Astrocyte of the spinal cord (primary cell): Measurements from ENCODE around the gene ARHGEF1.

Source experiments
- DNase-seq: peaks from one replicate; pipeline ENCODE4 v3.0.0; 2011; ENCODE audit warnings: low read depth, low spot score
- H3K4me3 ChIP-seq: 2 replicates; pipeline ENCODE4 v1.5.1; 2011; ENCODE audit warnings: low read depth, mild to moderate bottlenecking, low read length, moderate library complexity
- CTCF ChIP-seq: IDR thresholded peaks from 2 replicates; pipeline ENCODE4 v1.5.1; 2012; ENCODE audit warnings: low read depth, mild to moderate bottlenecking, low read length, inconsistent platforms
- in situ Hi-C: cut with HindIII; loops from 2 replicates; pipeline ENCODE4 v1.10.0; 2017; ENCODE audit warnings: low sequenced_read_pairs

Gene ARHGEF1

GRCh38 chr19:41892173-41892902 is 9.4 kb downstream of the ARHGEF1 start:
- no peak for DNase-seq

GRCh38 chr19:41893899-41894298 is 10.9 kb downstream of the ARHGEF1 start:
- TF ChIP-seq CTCF, result peak; percentile 16
- no peak overlapping the region for H3K4me3 ChIP-seq
- no peak for DNase-seq
- in situ Hi-C loops, result no loop called here

More at GRCh38 chr19:41892173-41892902, 9.4 kb downstream of the ARHGEF1 start:
- no peak overlapping the region for H3K4me3 ChIP-seq
- no peak for TF ChIP-seq CTCF
- in situ Hi-C loops, result no loop called here

- TF ChIP-seq CTCF, result no peak
- in situ Hi-C loops, result no loop called here
- no peak overlapping the region for H3K4me3 ChIP-seq
- no peak for DNase-seq
Measured at GRCh38 chr19:41894350-41894749, 11.4 kb downstream of the ARHGEF1 start.

GRCh38 chr19:41895745-41896580 is 13.0 kb downstream of the ARHGEF1 start:
- no peak for DNase-seq
- TF ChIP-seq CTCF, result peak; percentile 38
- no peak overlapping the region for H3K4me3 ChIP-seq
- in situ Hi-C loops, result no loop called here

- DNase-seq, result no peak
- TF ChIP-seq CTCF, result no peak
- in situ Hi-C loops, result no loop called here
- no peak overlapping the region for H3K4me3 ChIP-seq
Measured at GRCh38 chr19:41896581-41896942, 13.6 kb downstream of the ARHGEF1 start.

GRCh38 chr19:41897181-41897580 is 14.2 kb downstream of the ARHGEF1 start:
- no peak overlapping the region for H3K4me3 ChIP-seq
- in situ Hi-C loops, result no loop called here
- TF ChIP-seq CTCF, result no peak
- no peak for DNase-seq
